ENCODE data around the gene THBS1.

THBS1 gene

DNA sequence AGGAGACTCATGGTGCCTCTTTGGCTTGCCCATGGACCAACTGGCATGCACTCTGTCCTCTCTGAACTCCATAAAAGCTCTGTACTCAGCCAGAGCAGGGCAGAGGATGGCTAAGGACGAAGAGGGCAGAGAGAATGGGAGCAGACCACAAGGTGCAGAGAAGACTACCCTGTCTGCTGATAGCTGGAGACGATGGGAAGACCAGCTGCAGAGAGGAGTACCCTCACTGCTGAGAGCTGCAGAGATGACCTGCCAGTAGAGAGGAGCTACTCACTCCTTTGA lies 65.0 kb downstream of the THBS1 start:
- no peak for DNase-seq (ENCODE audit: low read depth)
- no peak overlapping the region for H3K4me3 ChIP-seq (ENCODE audit: low read depth, low read length)
- TF ChIP-seq, protein P1, sequence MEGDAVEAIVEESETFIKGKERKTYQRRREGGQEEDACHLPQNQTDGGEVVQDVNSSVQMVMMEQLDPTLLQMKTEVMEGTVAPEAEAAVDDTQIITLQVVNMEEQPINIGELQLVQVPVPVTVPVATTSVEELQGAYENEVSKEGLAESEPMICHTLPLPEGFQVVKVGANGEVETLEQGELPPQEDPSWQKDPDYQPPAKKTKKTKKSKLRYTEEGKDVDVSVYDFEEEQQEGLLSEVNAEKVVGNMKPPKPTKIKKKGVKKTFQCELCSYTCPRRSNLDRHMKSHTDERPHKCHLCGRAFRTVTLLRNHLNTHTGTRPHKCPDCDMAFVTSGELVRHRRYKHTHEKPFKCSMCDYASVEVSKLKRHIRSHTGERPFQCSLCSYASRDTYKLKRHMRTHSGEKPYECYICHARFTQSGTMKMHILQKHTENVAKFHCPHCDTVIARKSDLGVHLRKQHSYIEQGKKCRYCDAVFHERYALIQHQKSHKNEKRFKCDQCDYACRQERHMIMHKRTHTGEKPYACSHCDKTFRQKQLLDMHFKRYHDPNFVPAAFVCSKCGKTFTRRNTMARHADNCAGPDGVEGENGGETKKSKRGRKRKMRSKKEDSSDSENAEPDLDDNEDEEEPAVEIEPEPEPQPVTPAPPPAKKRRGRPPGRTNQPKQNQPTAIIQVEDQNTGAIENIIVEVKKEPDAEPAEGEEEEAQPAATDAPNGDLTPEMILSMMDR (IDR thresholded peaks at IDR 0.05; ENCODE audit: control insufficient read depth, extremely low read depth, insufficient read depth) = no peak

DNA sequence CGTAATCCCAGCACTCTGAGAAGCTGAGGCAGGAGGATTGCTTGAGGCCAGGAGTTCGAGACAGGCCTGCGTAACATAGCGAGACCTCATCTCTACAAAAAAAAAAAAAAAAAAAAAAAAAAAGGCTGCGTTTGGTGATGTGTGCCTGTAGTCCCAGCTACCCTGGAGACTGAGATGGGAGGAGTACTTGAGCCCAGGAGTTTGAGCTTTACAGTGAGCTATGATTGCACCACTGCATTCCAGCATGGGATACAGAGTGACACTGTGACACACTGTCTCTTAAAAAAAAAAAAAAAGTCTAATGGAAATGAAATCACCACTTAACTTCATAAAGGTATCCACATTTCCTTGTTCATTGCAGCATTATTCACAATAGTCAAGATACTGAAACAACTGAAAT lies 65.5 kb downstream of the THBS1 start:
- TF ChIP-seq, protein P1 (IDR thresholded peaks at IDR 0.05; ENCODE audit: control insufficient read depth, extremely low read depth, insufficient read depth) = no peak
- DNase-seq (ENCODE audit: low read depth) = no peak
- H3K4me3 ChIP-seq (ENCODE audit: low read depth, low read length) = no peak overlapping the region

All from LNCaP clone FGC (cell line).